ENCODE data around the gene RNF224.
"Not testable (repeated sequence)": the region's sequence is repeated elsewhere in the genome, so short reads cannot be mapped to it uniquely, and the experiment has no call there.

Gene RNF224

DNA sequence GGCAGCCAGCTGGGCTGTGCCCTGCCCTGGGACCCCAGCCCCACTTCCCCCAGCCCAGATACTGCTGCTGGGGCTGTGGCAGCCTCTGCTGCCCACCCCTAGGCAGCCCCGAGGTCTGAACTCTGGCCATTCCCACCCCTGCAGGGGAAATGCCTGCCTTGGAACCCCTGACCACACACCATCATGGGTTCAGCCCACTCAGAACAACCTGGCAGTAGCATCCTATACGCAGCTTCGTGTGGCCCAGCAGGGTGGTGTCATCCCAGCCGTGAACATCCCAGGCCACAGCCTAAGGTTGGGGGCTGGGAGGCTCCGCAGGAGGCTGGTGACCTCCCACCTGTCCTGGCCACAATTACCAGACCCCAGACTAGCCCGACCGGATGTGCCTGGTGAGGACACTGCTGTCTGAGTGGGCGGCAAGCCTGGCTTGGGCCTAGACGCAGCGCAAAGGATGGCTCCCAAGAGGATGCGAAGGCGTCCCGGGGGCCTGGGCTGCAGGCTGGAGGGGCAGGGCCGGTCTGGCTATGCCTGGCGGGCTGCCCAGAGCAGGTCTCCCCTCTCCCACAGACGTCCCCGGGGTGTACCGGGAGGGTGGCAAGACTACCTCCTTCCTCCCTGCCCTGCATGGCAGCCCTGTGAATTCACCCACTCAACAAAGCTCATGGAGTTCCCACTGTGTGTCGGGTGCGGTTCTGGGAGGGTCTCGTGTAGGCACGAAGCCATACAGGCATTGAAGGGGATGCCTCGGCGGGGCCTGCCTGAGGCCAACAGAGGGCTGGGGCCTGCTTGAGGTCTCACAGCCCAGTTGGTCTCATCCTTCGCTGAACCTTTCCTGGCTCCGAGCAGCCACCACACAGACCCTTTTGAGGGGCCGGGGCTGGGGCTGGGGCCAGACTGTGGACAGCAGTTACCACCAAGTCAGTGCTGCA lies 1.9 kb downstream of the RNF224 start:
- FAIRE-seq: no peak

DNA sequence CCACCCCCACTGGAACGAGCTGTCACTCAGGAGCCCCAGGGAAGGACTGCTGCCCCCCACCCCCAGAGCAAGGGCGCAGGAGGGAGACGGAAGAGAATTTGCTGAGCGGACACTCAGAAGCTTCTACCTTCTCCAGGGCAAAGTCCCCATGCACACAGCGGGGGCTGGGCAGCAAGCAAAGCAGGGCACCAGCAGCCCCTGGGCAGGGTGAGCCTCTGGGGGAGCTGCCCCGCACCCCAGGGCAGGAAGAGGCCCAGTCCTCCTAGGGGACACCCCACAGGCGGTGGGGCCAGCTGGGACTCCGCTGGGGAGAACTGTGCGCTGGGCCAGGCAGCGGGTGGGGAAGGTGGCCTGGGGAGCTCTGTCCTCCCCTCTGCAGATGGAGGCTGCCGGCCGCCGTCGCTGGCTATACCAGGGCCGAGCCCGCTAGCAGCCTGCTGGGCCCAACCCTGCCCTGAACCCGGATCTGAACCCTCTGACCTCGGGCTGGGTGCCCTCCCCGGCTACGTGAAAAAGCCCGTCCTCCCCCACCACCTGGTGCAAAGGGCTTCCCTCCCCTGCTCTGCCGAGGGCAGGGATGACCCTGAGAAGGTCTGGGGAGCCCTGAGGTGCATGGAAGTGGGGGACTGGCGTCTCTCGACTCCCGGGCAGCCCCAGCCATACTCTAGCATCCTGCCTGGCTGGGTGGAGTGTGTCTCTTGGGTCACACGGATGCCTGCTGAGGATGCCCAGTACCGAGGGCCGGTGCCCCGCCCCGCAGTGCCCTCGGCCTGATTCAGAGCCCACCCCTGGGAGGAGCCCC lies 2.8 kb downstream of the RNF224 start:
- no peak for FAIRE-seq

DNA sequence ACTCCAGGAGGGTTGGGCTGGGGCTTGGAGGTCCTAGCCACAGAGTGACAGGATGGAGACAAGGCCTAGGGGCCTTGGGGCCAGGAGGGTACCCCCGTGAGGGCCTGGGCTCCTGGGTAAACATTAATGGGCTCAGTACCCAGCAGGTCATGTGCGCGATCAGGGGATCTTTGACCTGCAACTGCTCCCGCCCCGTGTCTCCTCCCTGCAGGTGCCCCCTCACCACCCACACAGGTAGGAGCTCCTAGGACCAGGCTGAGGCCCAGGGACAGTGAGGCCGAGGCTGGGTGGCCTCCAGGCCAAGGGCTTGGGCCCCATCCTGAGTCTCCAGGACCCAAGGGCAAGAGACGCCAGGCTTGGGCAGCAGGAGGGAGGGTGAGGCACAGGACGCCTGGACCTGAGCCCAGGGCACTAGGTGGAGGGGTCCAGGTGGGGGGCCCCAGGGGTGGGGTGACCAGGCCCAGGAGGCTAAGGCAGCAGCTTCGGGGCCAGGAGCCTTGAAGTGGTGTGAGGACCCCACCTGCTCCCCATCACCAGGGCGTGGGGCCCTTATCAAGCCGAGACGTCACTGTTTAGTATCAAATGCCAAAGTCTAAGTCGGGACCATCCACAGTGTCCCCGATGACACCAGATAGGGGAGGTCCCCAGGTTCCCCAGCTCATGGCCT lies 3.5 kb downstream of the RNF224 start, which contains the start of gene SLC34A3:
Gene SLC34A3, plus strand, starts transcription at position 197 of the 667 bp plus-strand sequence. CDS start 802 bp downstream, outside the sequence.
- no peak for FAIRE-seq

DNA sequence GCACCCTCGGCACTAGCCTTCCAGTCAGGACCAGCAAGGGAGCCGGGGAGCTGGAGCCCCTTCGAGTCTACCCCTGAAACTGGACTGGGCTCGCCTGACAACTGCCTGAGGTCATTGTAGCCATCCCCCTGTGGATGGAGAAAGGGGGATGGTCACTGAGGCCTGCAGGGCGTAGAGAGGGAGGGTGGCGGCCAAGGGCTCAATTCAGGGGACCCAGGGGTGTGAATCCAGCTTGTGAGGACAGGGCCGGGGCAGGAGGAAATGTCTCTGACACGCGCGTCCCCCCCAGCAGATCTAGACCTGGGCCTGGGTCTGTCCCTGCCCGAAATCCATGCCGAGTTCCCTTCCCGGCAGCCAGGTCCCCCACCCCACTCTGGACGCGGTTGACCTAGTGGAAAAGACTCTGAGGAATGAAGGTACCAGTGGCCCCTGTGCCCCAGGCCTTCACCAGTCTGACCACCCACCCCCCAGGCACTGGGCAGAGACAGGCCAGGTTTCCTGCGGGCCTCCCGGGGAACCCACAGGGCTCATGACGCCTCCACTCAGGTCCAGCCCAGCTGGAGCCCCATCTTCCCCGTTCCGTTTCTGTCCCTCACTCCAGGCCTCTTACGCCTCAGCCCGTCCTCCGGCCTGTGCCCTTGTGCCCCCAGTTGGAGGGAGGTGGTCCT lies 4.2 kb downstream of the RNF224 start:
- no peak for FAIRE-seq

DNA sequence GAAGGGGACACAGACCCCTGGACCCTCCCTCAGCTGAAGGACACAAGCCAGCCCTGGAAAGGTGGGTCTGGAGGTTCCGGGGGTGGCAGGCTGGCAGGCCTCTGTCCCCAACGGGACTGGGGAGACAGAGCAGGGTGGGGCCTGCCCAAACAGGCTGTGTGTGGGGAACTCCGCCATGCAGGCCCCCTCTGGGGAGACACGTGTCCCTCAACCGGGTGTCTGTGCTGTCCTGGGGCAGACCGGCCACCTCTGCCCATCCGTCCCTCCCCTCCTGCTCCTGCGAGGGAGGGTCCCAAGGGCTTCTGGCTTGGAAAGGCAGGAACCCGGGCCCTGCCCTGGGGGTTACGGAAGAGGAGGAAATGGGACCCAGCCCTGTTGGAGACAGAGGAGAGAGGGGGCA lies 4.8 kb downstream of the RNF224 start:
- no peak for FAIRE-seq

DNA sequence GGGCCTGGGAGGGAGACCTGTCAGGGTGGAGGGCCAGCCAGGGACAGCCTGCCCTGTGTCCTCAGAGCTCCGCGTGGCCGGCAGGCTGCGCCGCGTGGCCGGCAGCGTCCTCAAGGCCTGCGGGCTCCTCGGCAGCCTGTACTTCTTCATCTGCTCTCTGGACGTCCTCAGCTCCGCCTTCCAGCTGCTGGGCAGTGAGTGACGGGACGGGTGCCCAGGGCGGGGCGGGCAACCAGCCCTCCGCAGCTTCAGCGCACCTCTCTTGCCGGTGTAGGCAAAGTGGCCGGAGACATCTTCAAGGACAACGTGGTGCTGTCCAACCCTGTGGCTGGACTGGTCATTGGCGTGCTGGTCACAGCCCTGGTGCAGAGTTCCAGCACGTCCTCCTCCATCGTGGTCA lies 5.2 kb downstream of the RNF224 start:
- no peak for FAIRE-seq

DNA sequence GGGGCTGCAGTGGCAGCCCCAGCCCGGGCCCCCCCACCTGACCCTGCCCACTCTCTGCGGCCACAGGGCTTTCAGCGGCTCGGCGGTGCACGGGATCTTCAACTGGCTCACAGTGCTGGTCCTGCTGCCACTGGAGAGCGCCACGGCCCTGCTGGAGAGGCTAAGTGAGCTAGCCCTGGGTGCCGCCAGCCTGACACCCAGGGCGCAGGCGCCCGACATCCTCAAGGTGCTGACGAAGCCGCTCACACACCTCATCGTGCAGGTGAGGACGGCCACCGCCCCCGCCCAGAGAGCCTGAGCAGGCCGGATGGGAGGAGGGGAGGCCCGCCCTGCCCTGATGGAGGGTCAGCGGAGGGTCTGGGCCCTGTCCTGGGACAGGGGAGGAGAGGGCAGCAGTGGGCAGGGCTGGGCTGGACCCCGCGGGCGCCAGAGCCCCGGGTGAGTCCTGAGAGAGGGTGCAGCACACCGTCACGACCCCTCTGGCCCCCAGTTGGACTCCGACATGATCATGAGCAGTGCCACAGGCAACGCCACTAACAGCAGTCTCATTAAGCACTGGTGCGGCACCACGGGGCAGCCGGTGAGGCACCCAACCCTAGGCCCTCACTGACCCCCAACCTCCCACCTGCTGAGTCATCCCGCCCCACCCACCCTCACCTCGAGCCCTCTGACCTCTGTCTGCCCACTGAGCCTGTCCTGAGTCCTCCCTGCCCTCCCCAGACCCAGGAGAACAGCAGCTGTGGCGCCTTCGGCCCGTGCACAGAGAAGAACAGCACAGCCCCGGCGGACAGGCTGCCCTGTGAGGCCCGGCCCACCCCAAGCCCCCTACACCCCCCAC lies 6.1 kb downstream of the RNF224 start:
- FAIRE-seq: no peak

DNA sequence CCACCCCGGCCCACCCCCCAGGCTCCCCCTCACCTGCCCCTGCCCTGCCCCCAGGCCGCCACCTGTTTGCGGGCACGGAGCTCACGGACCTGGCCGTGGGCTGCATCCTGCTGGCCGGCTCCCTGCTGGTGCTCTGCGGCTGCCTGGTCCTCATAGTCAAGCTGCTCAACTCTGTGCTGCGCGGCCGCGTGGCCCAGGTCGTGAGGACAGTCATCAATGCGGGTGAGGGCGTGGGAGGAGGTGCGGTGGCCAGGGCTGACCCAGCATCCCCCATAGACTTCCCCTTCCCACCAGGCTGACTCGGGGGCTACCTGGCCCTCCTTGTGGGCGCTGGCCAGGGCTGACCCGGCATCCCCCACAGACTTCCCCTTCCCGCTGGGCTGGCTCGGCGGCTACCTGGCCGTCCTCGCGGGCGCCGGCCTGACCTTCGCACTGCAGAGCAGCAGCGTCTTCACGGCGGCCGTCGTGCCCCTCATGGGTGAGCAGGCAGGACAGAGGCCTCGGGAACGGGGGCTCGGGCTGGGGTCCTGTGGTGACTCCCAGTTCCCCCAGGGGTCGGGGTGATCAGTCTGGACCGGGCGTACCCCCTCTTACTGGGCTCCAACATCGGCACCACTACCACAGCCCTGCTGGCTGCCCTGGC lies 6.9 kb downstream of the RNF224 start:
- no peak for FAIRE-seq

DNA sequence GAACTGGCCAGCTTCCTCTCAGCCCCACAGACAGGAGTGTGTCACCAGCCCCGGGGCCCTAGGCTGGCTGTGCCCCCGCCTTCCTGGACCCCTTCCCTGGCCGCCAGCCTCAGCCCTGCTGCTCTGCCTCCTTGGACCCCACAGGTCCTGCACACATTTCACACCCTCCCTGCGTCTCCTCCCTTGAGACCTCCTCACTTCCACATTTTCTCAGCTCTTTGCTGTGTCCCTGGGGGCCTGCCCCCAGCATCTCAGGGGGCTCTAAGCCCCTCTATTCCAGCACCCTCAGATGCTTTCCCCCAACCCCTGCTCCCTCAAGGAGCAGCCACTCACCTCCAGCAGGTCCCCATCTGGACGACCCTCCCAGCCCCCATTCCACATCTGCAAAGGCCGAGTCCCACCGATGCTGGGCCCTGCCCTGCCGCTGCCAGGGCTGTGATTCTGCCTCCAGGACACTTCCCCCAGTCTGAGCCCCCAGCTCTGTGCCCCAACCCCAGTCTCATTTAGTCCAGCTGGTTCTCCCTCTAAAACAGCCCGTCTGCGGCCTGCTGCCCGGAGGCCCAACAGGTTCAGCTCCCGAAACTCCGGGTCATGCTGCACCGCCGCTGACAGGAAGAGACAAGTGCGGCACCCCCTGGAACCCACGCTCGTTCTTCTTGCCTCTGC lies 7.6 kb downstream of the RNF224 start:
- FAIRE-seq: no peak

DNA sequence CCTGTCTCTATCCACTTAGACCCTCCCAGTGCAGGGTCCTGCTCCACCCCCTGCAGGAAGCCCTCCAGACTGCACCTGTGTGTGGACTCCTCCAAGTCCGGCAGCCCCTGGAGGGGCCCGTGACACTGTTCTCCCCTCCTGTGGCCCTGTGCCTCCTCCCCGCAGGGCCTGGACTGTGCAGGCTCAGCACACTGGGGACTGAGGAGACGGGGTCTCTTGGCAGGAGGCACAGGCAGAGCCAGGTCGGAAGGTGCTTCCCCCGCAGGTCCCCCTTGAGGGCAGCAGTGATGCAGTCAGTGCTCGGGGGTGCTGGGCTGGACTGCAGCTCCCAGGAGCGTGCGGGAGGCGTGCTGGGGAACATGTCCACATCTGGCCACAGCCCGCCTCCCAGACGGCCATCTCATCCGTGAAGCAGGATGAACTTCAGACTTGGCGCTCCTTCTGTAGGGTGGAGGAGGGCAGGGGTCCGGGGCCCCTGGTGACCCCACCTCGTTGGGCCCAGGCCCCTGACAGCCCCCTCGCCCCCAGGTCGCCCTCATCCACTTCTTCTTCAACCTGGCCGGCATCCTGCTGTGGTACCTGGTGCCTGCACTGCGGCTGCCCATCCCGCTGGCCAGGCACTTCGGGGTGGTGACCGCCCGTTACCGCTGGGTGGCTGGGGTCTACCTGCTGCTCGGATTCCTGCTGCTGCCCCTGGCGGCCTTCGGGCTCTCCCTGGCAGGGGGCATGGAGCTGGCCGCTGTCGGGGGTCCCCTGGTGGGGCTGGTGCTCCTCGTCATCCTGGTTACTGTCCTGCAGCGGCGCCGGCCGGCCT lies 8.3 kb downstream of the RNF224 start:
- no peak for FAIRE-seq

DNA sequence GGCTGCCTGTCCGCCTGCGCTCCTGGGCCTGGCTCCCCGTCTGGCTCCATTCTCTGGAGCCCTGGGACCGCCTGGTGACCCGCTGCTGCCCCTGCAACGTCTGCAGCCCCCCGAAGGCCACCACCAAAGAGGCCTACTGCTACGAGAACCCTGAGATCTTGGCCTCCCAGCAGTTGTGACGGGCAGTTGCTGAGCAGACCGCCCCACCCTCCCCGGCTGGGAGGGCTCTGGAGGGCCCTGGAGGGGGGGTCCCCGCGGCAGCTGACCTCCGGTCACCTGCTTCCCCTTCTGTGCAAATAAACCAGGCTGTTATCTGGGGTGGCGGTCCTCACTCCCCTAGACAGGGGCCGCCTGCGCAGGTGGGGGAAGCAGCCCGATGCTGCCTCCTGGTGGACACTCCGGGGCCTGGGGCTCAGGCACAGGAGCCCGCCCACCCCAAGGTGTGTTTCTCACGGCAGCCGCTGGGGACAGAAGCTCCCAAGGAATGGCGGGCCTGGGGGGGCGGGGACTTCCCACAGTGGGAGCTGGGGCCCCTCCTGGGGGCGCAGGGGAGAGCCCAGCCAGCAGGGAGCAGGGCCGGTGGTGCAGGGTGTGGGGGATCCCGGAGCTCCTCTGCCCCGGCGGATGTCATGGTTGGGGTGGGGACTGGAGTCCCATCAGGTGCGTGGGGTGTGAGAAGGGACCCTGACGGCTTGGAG lies 9.1 kb downstream of the RNF224 start:
- FAIRE-seq: no peak

DNA sequence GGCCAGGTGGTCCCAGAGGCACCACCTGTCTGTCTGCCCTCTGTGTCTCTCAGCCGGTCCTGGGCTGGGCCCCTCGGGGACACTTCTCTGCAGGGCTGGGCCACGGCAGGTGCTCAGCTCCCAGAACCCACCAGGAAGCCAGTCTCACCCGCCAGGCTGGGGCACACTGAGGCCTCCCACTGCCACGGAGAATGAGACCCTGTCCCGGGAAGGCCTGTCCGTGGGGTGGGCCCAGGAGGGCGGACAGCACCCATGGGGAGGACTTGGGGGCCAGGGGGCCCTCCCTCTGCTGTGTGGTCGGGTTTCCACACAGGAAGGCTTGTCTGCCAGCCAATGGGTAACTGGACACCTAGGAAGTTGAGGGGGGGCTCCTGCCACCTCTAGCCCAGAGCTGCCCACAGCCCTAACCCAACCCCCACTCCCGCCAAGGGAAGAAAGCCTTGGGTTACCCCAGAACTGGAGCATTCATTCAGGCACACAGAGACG lies 9.7 kb downstream of the RNF224 start:
- no peak for FAIRE-seq

DNA sequence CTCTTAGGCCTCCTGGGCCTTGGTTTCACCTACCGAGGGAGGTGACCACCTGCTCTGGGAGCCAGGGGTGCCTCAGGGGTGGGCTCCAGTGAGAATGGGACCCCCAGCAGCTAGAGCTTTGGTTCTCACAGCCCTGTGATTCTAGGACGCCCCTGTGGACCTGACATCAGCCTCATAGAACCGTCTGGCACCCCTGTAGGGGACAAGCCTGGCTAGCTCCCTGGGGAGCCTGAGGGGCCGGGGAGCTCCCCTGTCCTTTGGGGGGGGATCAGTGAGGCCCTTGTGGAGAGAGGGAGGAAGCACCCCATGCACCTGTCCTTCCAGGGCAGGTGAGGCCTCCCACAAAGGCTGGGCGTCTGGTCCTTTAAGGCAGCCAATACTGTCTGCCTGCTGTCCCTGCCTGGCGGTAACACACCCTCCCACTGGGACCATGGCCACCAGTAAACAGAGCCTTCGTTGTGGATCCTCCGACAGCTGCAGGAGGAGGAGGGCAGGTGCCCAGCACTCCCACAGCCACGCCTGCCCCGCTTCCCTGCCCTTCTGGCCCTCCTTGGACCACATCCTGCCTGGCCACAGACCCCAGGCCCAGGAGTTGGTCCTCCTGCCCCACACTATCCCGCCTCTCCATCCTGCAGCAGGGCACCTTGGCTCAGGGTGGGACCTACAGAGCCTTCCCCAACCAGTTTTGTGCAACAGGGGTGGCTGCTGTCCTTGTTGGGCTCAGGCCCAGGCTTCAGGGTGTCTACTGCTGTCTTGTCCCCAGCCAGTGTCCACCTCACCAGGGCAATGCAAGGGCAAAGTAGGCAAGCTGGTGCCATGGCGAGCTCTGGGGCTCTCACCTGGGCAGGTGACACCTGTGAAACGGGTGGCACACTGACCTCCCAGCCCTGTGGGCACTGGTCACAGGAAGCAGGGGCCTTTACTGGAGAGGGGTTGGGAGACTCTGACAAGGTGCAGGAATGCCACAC lies 10.7 kb downstream of the RNF224 start:
- FAIRE-seq: no peak

DNA sequence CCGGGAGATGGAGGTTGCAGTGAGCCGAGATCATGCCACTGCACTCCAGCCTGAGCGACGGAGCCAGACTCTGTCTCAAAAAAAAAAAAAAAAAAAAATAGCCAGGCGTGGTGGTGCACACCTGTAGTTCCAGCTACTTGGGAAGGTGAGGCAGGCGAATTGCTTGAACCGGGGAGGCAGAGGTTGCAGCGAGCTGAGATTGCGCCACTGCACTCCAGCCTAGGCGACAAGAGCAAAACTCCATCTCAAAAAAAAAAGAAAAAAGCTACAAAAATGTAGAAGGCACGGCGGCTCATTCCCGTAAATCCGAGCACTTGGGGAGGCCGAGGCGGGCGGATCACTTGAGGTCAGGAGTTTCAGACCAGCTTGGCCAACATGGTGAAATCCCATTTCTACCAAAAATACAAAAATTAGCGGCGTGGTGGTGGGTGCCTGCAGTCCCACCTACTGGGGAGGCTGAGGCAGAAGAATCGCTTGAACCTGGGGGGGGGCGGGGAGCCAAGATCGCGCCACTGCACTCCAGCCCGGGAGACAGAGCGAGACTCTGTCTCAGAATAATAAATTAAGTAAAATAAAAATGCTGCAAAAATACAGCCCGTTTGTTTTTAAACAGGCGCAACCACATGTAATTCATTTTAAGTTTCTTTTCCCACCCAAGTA lies 12.4 kb downstream of the RNF224 start:
- not testable (repeated sequence) for FAIRE-seq

DNA sequence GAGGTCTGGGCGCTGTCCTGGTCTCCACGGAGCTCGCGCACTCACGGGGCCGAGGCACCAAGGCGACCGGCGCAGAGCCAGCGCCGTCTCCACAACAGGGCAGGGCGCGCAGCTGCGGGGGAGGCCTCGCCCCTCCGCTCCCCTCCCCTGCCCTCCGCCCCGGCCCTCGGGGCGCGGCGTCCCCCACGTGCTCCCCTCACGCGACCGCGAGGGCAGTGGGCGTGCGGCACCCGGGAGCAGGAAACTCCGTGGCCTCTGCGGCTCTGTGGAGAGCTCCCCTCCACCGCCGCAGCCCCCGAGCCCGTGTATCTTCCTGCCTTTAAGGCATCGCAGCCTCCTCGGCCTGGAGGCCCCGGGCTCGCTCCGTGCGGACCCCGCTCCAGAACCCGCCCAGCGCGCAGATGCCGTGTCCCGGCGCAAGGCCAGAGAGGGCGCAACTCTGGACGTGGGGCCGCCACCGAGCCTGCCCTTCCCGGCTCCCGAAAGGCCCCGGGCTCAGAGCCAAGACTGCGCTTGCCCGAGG lies 13.1 kb downstream of the RNF224 start:
- no peak for FAIRE-seq

DNA sequence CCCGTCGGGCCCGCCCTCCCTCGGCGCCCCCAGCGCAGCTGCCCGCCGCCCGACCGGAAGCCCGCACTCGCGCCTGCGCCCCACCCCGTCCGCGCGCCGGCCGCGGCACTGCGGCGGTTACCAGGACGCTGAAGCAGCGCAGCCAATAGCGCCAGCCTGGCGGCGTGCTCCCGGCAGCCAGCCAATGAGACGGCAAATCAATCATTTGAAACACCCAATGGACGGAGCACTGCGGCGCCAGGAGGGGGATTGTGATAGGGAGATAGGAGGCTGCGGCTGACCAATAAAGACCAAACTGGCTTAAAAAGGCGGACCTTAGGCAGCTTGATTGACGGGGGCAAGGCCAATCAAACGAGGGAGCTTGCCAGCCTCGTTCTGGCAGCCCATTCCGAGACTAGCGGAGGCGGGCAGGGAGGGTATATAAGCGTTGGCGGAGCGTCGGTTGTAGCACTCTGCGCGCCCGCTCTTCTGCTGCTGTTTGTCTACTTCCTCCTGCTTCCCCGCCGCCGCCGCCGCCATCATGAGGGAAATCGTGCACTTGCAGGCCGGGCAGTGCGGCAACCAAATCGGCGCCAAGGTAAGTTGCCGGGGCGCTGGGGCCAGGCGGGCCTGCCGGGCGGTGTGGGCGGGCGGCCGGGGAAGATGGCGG lies 13.7 kb downstream of the RNF224 start, which contains the start of gene TUBB4B:
Gene TUBB4B, plus strand, starts transcription at position 447 of the 649 bp plus-strand sequence. Its CDS starts 74 bp downstream, at position 521.
- FAIRE-seq: peak; percentile 98

Measured in G401.6 (cell line).